H1 (cell line): ENCODE results near the gene PYGL. TPM values are rescaled to one million over a fixed set of nuclear protein-coding genes. Genes with fewer than 3 reads are reported as not detected.

Experiments used
- CTCF ChIA-PET: fragments of 300-600 bp; sonication (Branson Sonifier 250); formaldehyde crosslinking; loops from one replicate; lab custom pipeline; 2021; ENCODE audit not compliant: partially characterized antibody; lab: Charles Lee
- POLR2A ChIA-PET: fragments of 300-600 bp; sonication (Branson Sonifier 250); formaldehyde crosslinking; loops from one replicate; lab custom pipeline; 2021; ENCODE audit warnings: inconsistent platforms; ENCODE audit not compliant: partially characterized antibody; lab: Charles Lee
- DNase-seq, 2 experiments: peaks; one replicate each; pipeline versions ENCODE4 v3.0.0 to v3.0.0-alpha.2; 2010 to 2022; ENCODE audit warnings: low spot score in 2 of 2, low read depth in 1 of 2, mixed read lengths in 1 of 2
- FAIRE-seq: peaks from 2 replicates; lab custom pipeline; 2011; peaks lifted over from hg19 to GRCh38; lab: Jason Lieb, UNC
- H2AFZ ChIP-seq: 2 replicates; pipeline ENCODE4 v1.8.1; 2012; ENCODE audit warnings: low read length, inconsistent platforms
- H2AK5ac ChIP-seq: 2 replicates; pipeline ENCODE4 v1.6.1; 2013; ENCODE audit warnings: low read depth, low read length
- H2BK120ac ChIP-seq: replicated peaks from 2 replicates; pipeline ENCODE3; 2013; ENCODE audit warnings: low read depth, low read length, inconsistent platforms
- H2BK12ac ChIP-seq: 2 replicates; pipeline ENCODE4 v1.6.1; 2013; ENCODE audit warnings: low read depth, low read length
- H2BK15ac ChIP-seq: 2 replicates; pipeline ENCODE4 v1.6.1; 2013; ENCODE audit warnings: low read length
- H2BK20ac ChIP-seq: 2 replicates; pipeline ENCODE4 v1.6.1; 2013; ENCODE audit warnings: low read length
- H2BK5ac ChIP-seq: 2 replicates; pipeline ENCODE4 v1.6.1; 2013; ENCODE audit warnings: low read depth, low read length
- H3K14ac ChIP-seq: 2 replicates; pipeline ENCODE4 v1.6.1; 2013; ENCODE audit warnings: inconsistent platforms; ENCODE audit not compliant: insufficient read length
- H3K18ac ChIP-seq: 2 replicates; pipeline ENCODE4 v1.6.1; 2013; ENCODE audit warnings: low read length; ENCODE audit errors: extremely low read depth
- H3K23ac ChIP-seq: 2 replicates; pipeline ENCODE4 v1.6.1; 2013; ENCODE audit warnings: inconsistent platforms; ENCODE audit not compliant: insufficient read length
- H3K23me2 ChIP-seq: 2 replicates; pipeline ENCODE4 v1.6.1; 2013; ENCODE audit warnings: low read depth, low read length
- H3K27ac ChIP-seq: 2 replicates; pipeline ENCODE4 v1.6.1; 2011; ENCODE audit warnings: low read depth, low read length, inconsistent platforms
- H3K27me3 ChIP-seq, 4 experiments: replicated peaks in 1 of 4; 1 replicate in 1 of 4; 2 replicates in 3 of 4; pipeline versions ENCODE4 v1.6.1 to v1.8.1; 2011 to 2013; ENCODE audit warnings: low read length in 3 of 4, mild to moderate bottlenecking in 3 of 4, inconsistent platforms in 2 of 4, mixed read lengths in 2 of 4, moderate library complexity in 1 of 4; ENCODE audit not compliant: control insufficient read depth in 3 of 4, insufficient read depth in 3 of 4; ENCODE audit errors: extremely low read depth in 1 of 4
- H3K36me3 ChIP-seq, 4 experiments: 2 replicates each; pipeline versions ENCODE4 v1.6.1 to v1.8.1; 2011 to 2013; ENCODE audit warnings: mild to moderate bottlenecking in 4 of 4, low read length in 3 of 4, moderate library complexity in 2 of 4, control low read depth in 1 of 4, inconsistent platforms in 1 of 4; ENCODE audit not compliant: insufficient read depth in 4 of 4, control insufficient read depth in 2 of 4
- H3K4ac ChIP-seq: replicated peaks from 2 replicates; pipeline ENCODE3; 2013; ENCODE audit warnings: low read length, low read depth, mixed read lengths, inconsistent platforms; ENCODE audit not compliant: insufficient read length
- H3K4me1 ChIP-seq, 4 experiments: replicated peaks in 1 of 4; 1 replicate in 1 of 4; 2 replicates in 3 of 4; pipeline versions ENCODE4 v1.6.1 to v1.8.1; 2011 to 2013; ENCODE audit warnings: low read length in 3 of 4, inconsistent platforms in 2 of 4, mixed read lengths in 1 of 4; ENCODE audit not compliant: insufficient read depth in 4 of 4, control insufficient read depth in 3 of 4
- H3K4me2 ChIP-seq, 2 experiments: 2 replicates each; pipeline versions ENCODE4 v1.6.1 to v1.8.1; 2011 to 2013; ENCODE audit warnings: low read depth in 2 of 2, low read length in 2 of 2, control low read depth in 1 of 2, inconsistent platforms in 1 of 2, mild to moderate bottlenecking in 1 of 2; ENCODE audit not compliant: insufficient read depth in 1 of 2
- H3K4me3 ChIP-seq, 4 experiments: fragments of 200-600, 300-600 bp in 1 of 4; sonication (generic), shearing (Covaris generic), sonication (Bioruptor Twin) in 1 of 4; 2 replicates each; pipeline versions ENCODE4 v1.5.1 to v1.8.1; 2011 to 2016; ENCODE audit warnings: low read length in 4 of 4, low read depth in 3 of 4, control low read depth in 2 of 4, inconsistent platforms in 2 of 4, mild to moderate bottlenecking in 2 of 4, mixed read lengths in 1 of 4, moderate library complexity in 1 of 4; ENCODE audit not compliant: insufficient read depth in 2 of 4; ENCODE audit errors: extremely low read depth in 1 of 4
- H3K56ac ChIP-seq: replicated peaks from 2 replicates; pipeline ENCODE3; 2013; ENCODE audit warnings: low read depth, mild to moderate bottlenecking, mixed read lengths, low read length, inconsistent platforms; ENCODE audit not compliant: insufficient read length
- H3K79me1 ChIP-seq: 2 replicates; pipeline ENCODE4 v1.6.1; 2013; ENCODE audit warnings: low read depth, low read length, control low read depth
- H3K79me2 ChIP-seq, 2 experiments: 2 replicates each; pipeline versions ENCODE4 v1.6.1 to v1.8.1; 2012 to 2013; ENCODE audit warnings: low read length in 2 of 2, mild to moderate bottlenecking in 2 of 2, inconsistent platforms in 1 of 2; ENCODE audit not compliant: insufficient read depth in 2 of 2, control insufficient read depth in 1 of 2
- H3K9ac ChIP-seq, 4 experiments: replicated peaks in 1 of 4; 1 replicate in 1 of 4; 2 replicates in 3 of 4; pipeline versions ENCODE4 v1.6.1 to v1.8.1; 2011 to 2013; ENCODE audit warnings: low read depth in 3 of 4, low read length in 3 of 4, control low read depth in 2 of 4, mild to moderate bottlenecking in 2 of 4, moderate library complexity in 2 of 4, inconsistent platforms in 1 of 4; ENCODE audit errors: extremely low read depth in 1 of 4
- H3K9me3 ChIP-seq, 2 experiments: 2 replicates each; pipeline versions ENCODE4 v1.6.1 to v1.8.1; 2012 to 2013; ENCODE audit warnings: mild to moderate bottlenecking in 2 of 2, moderate library complexity in 2 of 2, control low read depth in 1 of 2, inconsistent platforms in 1 of 2, low read depth in 1 of 2, low read length in 1 of 2, mixed read lengths in 1 of 2; ENCODE audit not compliant: insufficient read depth in 2 of 2
- H4K20me1 ChIP-seq, 2 experiments: replicated peaks in 1 of 2; 2 replicates each; pipeline versions ENCODE3 to v1.8.1; 2011 to 2013; ENCODE audit warnings: inconsistent platforms in 2 of 2, low read length in 2 of 2, mild to moderate bottlenecking in 1 of 2; ENCODE audit not compliant: insufficient read depth in 2 of 2, control insufficient read depth in 1 of 2
- H4K5ac ChIP-seq: 2 replicates; pipeline ENCODE4 v1.6.1; 2013; ENCODE audit warnings: low read length, low read depth, mixed read lengths, inconsistent platforms; ENCODE audit not compliant: insufficient read length
- H4K8ac ChIP-seq: 2 replicates; pipeline ENCODE4 v1.8.0; 2013; ENCODE audit warnings: mild to moderate bottlenecking, moderate library complexity, low read length, inconsistent platforms; ENCODE audit not compliant: insufficient read depth; ENCODE audit errors: extremely low read depth
- H4K91ac ChIP-seq: replicated peaks from 2 replicates; pipeline ENCODE3; 2013; ENCODE audit warnings: low read length, mixed read lengths, inconsistent platforms; ENCODE audit not compliant: insufficient read length
- CBX5 ChIP-seq: fragments of 300-800, 300-1000 bp; sonication (generic); IDR thresholded peaks from 2 replicates; pipeline ENCODE4 v1.7.1; 2016; ENCODE audit warnings: antibody characterized with exemption, low read length, low read depth
- CEBPB ChIP-seq: IDR thresholded peaks from 2 replicates; pipeline ENCODE4 v1.6.1; 2012; ENCODE audit warnings: low read depth, low read length
- CREB1 ChIP-seq: IDR thresholded peaks from 2 replicates; pipeline ENCODE4 v1.6.1; 2012; ENCODE audit warnings: inconsistent platforms
- CTCF ChIP-seq, 3 experiments: IDR thresholded peaks; 1 replicate in 2 of 3; 2 replicates in 1 of 3; pipeline versions ENCODE4 v1.5.1 to v1.6.1; 2011; ENCODE audit warnings: low read length in 3 of 3, mild to moderate bottlenecking in 3 of 3, inconsistent platforms in 2 of 3, low read depth in 1 of 3, moderate library complexity in 1 of 3; ENCODE audit not compliant: insufficient read depth in 1 of 3; ENCODE audit errors: control extremely low read depth in 1 of 3
- EZH2 ChIP-seq: fragments of 200-600 bp; sonication (generic); IDR thresholded peaks from 2 replicates; pipeline ENCODE4 v1.7.1; 2012; ENCODE audit warnings: low read depth, mild to moderate bottlenecking, moderate library complexity, low read length, inconsistent platforms; ENCODE audit not compliant: severe bottlenecking
- GTF2F1 ChIP-seq: IDR thresholded peaks from 2 replicates; pipeline ENCODE4 v1.6.1; 2012; ENCODE audit warnings: low read depth, low read length, improper control_type of control experiment, borderline replicate concordance
- HDAC2 ChIP-seq, 2 experiments: fragments of 300-600 bp in 1 of 2; sonication (generic) in 1 of 2; IDR thresholded peaks; 2 replicates each; pipeline ENCODE4 v1.6.1; 2011 to 2012; ENCODE audit warnings: low read depth in 2 of 2, low read length in 2 of 2, mild to moderate bottlenecking in 2 of 2, moderate library complexity in 2 of 2, borderline replicate concordance in 1 of 2, inconsistent platforms in 1 of 2
- SAP30 ChIP-seq: fragments of 300-600 bp; sonication (generic); IDR thresholded peaks from 2 replicates; pipeline ENCODE4 v1.7.1; 2012; ENCODE audit warnings: low read length, moderate library complexity, mild to moderate bottlenecking, inconsistent platforms; ENCODE audit not compliant: insufficient read depth, insufficient replicate concordance
- SIN3A ChIP-seq, 2 experiments: IDR thresholded peaks in 1 of 2; conservative IDR thresholded peaks in 1 of 2; 2 replicates each; pipeline ENCODE4 v1.6.1; 2011 to 2012; ENCODE audit warnings: low read length in 2 of 2, improper control_type of control experiment in 1 of 2, low read depth in 1 of 2, mild to moderate bottlenecking in 1 of 2
- TAF7 ChIP-seq: optimal IDR thresholded peaks from 2 replicates; pipeline ENCODE3; 2011; ENCODE audit warnings: low read depth, mild to moderate bottlenecking, inconsistent platforms, low read length, moderate library complexity, borderline replicate concordance
- ZNF274 ChIP-seq: IDR thresholded peaks from 2 replicates; pipeline ENCODE4 v1.7.0; 2012; ENCODE audit warnings: low read length, borderline replicate concordance; ENCODE audit errors: extremely low read depth
- WGBS, 2 experiments: shearing (Covaris generic) in 1 of 2; methylation state at CpG; one replicate each; pipeline versions ENCODE4 v1.1.6 to v1.1.7; 2013 to 2015; ENCODE audit warnings: low lambda C conversion rate in 2 of 2, mixed read lengths in 2 of 2, inconsistent platforms in 1 of 2, low coverage in 1 of 2, missing lambda C conversion rate in 1 of 2; ENCODE audit not compliant: insufficient replicate concordance in 2 of 2, insufficient coverage in 1 of 2, insufficient read length in 1 of 2; ENCODE audit errors: extremely low coverage in 1 of 2, missing lambda C conversion rate in 1 of 2; 5-methylcytosine and 5-hydroxymethylcytosine counted together
- polyA plus RNA-seq, 7 experiments: library from polyadenylated mRNA; depleted of rRNA in 3 of 7; stranded (reverse) in 5 of 7; unstranded in 2 of 7; fragments of >200 nt in 5 of 7; fragments of 200-250 nt in 2 of 7; gene quantifications; 1 replicate in 5 of 7; 2 replicates in 1 of 7; 4 replicates in 1 of 7; pipeline versions ENCODE4 v1.2.1 to v1.2.3, GENCODE V29; 2011 to 2013; ENCODE audit warnings: missing spikeins in 2 of 7, mixed read lengths in 2 of 7
- total RNA-seq: library from RNA; stranded (reverse); fragmentation: NEBNext Ultra II Directional; extraction: Animal tissue kit (Norgen Biotek cat#: 25700); gene quantifications from 2 replicates; pipeline ENCODE4 v1.2.1, GENCODE V29; 2021

The PYGL gene
- total and polyA plus RNA-seq, 2 of the 8 experiments (the other 6 are each of a cell fraction or from before 2014, with no cell fraction given): 26.1 to 50.5 TPM

GRCh38 chr14:50931559-50931958 lies 12.7 kb downstream of the PYGL start:
- no peak overlapping the region for H2BK120ac ChIP-seq
- H2AK5ac ChIP-seq: no peak overlapping the region
- no peak overlapping the region for H4K5ac ChIP-seq
- no peak overlapping the region for H3K9ac ChIP-seq
- H3K9me3 ChIP-seq: no peaks in the 10 kb centered on the region
- no peak overlapping the region for H3K14ac ChIP-seq
- peaks cover 0 to 24% (median 13%) of the 10 kb centered on the region in 4 experiments; a peak in 7 of 8 replicates for H3K36me3 ChIP-seq
- no peak overlapping the region for H3K4me3 ChIP-seq
- no peak overlapping the region for H2BK15ac ChIP-seq
- H2BK5ac ChIP-seq: no peak overlapping the region
- H3K4ac ChIP-seq: no peak overlapping the region
- 86% methylated on average over 3 of the region's 3 CpGs; no CpG with 5 or more reads in 1 of the 2 experiments for WGBS, 2 experiments
- no peaks in the 10 kb centered on the region for H3K27me3 ChIP-seq
- no peak overlapping the region for H3K56ac ChIP-seq
- no peaks in the 10 kb centered on the region for H3K23me2 ChIP-seq
- no peaks in the 10 kb centered on the region for H3K79me2 ChIP-seq
- no peak overlapping the region for H4K91ac ChIP-seq
- no peak overlapping the region for H2BK20ac ChIP-seq
- H3K4me1 ChIP-seq: no peaks in the 10 kb centered on the region
- no peaks in the 10 kb centered on the region for H4K20me1 ChIP-seq
- H4K8ac ChIP-seq: no peak overlapping the region
- no peak overlapping the region for H2AFZ ChIP-seq
- no peaks in the 10 kb centered on the region for H3K79me1 ChIP-seq
- no peak overlapping the region for H2BK12ac ChIP-seq
- POLR2A ChIA-PET: no interaction called here
- CTCF ChIA-PET: no interaction called here
- DNase-seq: no peak
- H3K27ac ChIP-seq: no peak overlapping the region
- H3K4me2 ChIP-seq: no peak overlapping the region
- no peak overlapping the region for H3K18ac ChIP-seq
- no peak for FAIRE-seq
- no peak overlapping the region for H3K23ac ChIP-seq
- TF ChIP-seq HDAC2 (IDR thresholded peaks at IDR 0.05; ENCODE audit: borderline replicate concordance in 1 of 2, low read depth in 2 of 2, low read length in 2 of 2): no peak
- no peak for TF ChIP-seq CBX5
- TF ChIP-seq CEBPB: no peak
- TF ChIP-seq CTCF (IDR thresholded peaks at IDR 0.05; ENCODE audit: control extremely low read depth in 1 of 3, insufficient read depth in 1 of 3, low read depth in 1 of 3, low read length in 3 of 3): no peak
- TF ChIP-seq EZH2: no peak
- no peak for TF ChIP-seq CREB1
- TF ChIP-seq TAF7: no peak
- TF ChIP-seq ZNF274: no peak
- no peak for TF ChIP-seq SIN3A (conservative IDR thresholded peaks at IDR 0.05 in 1 of 2, IDR thresholded peaks at IDR 0.05 in 1 of 2; ENCODE audit: low read depth in 1 of 2, low read length in 2 of 2)
- TF ChIP-seq SAP30: no peak
- TF ChIP-seq GTF2F1: no peak
